D721Med (cell line): ENCODE measurements around the gene KLHL33.

ENCODE experiments used
- DNase-seq: peaks from one replicate; pipeline ENCODE4 v3.0.0; 2011; ENCODE audit warnings: low spot score; ENCODE audit not compliant: insufficient read length
- FAIRE-seq: peaks from 2 replicates; lab custom pipeline; 2011; peaks lifted over from hg19 to GRCh38; lab: Jason Lieb, UNC
- CTCF ChIP-seq: IDR thresholded peaks from 2 replicates; pipeline ENCODE4 v1.5.1; 2012; ENCODE audit warnings: mild to moderate bottlenecking, control low read depth; ENCODE audit not compliant: insufficient read depth; ENCODE audit errors: missing control alignments

Gene KLHL33

GRCh38 chr14:20382526-20382925, 53.4 kb downstream of the KLHL33 start:
- DNase-seq (no peak), FAIRE-seq (no peak)
- no peak for TF ChIP-seq CTCF

- TF ChIP-seq CTCF = no peak
- FAIRE-seq (no peak), DNase-seq (no peak)
These were observed 54.6 kb downstream of the KLHL33 start for GRCh38 chr14:20381341-20381740.

- DNase-seq = no peak
- FAIRE-seq = no peak
These were observed 55.3 kb downstream of the KLHL33 start for GRCh38 chr14:20380681-20381080.

GRCh38 chr14:20379743-20380142, 56.2 kb downstream of the KLHL33 start:
- no peak for DNase-seq
- no peak for TF ChIP-seq CTCF
- no peak for FAIRE-seq

More at GRCh38 chr14:20380681-20381080, 55.3 kb downstream of the KLHL33 start:
- TF ChIP-seq CTCF = no peak

- no peak for DNase-seq
- no peak for TF ChIP-seq CTCF
- no peak for FAIRE-seq
These were observed 58.8 kb downstream of the KLHL33 start for GRCh38 chr14:20377171-20377570.

- TF ChIP-seq CTCF = no peak
- FAIRE-seq (no peak), DNase-seq (no peak)
These were observed 59.8 kb downstream of the KLHL33 start for GRCh38 chr14:20376071-20376588.
